ENCODE data around the gene CHRM5. TPM values are rescaled to one million over a fixed set of nuclear protein-coding genes. Genes with fewer than 3 reads are reported as not detected.

Gene CHRM5
- total RNA-seq (2014; rRNA removed; shearing (Covaris generic)): 0.43 TPM in 1 of 2 replicates, not detected in the other
- 0.05 TPM in 1 of 2 replicates, not detected in the other for polyA plus RNA-seq (2016; fragmentation: Nextera tagmentation; extraction: Ambion mirVana)

GRCh38 chr15:33968224-33968623, at the start of gene CHRM5:
Gene CHRM5 (plus strand): TSS chr15:33968497. CDS start chr15:34062718, 94,221 bp downstream.
- Histone ChIP-seq H3K4me3 (no peak within 1 kb of the TSS), H3K36me3 (ENCODE audit: low read depth) (no peaks in the 10 kb centered on the region), H4K20me1 (ENCODE audit: insufficient read depth) (no peaks in the 10 kb centered on the region), H3K9ac (no peak within 1 kb of the TSS), H3K27ac (no peak within 1 kb of the TSS), H3F3A (ENCODE audit: insufficient read depth) (peaks cover 6% of the 10 kb centered on the region; the same call in 1 of the 2 replicates), H3K4me1 (ENCODE audit: insufficient read depth) (peaks cover 10% of the 10 kb centered on the region), H3K4me2 (ENCODE audit: unreplicated experiment) (no peak within 1 kb of the TSS), H3K27me3 (replicated peaks; ENCODE audit: insufficient read depth) (no peaks in the 10 kb centered on the region), H3K79me2 (ENCODE audit: insufficient read depth) (no peaks in the 10 kb centered on the region), H3K9me2 (ENCODE audit: insufficient read depth) (no peaks in the 10 kb centered on the region), H2AFZ (no peak within 1 kb of the TSS), H3K9me3 (ENCODE audit: low read depth) (no peaks in the 10 kb centered on the region)
- DNase-seq: no peak
- TF ChIP-seq EZH2 (IDR thresholded peaks at IDR 0.05; ENCODE audit: insufficient read depth, poor library complexity, severe bottlenecking) (no peak), EZH2phosphoT487 (IDR thresholded peaks at IDR 0.05; ENCODE audit: insufficient read depth, low read depth) (no peak)
- WGBS, 2 experiments (ENCODE audit: low coverage in 1 of 2, low lambda C conversion rate in 2 of 2, missing lambda C conversion rate in 2 of 2): 80 to 88% methylated on average over 6 of the region's 6 CpGs
- in situ Hi-C loops (cut with MboI): loop anchor here (25.0 kb wide), 2 partner anchors 206 to 731 kb away; no protein-coding TSS in a partner anchor

- H3K79me2 ChIP-seq (ENCODE audit: insufficient read depth): no peaks in the 10 kb centered on the region
- in situ Hi-C loops (cut with MboI): no loop called here
- 84 to 90% methylated on average over 1 of the region's 1 CpG for WGBS, 2 experiments (ENCODE audit: low coverage in 1 of 2, low lambda C conversion rate in 2 of 2, missing lambda C conversion rate in 2 of 2)
- no peak overlapping the region for H3K4me2 ChIP-seq (ENCODE audit: unreplicated experiment)
- no peak overlapping the region for H3K9ac ChIP-seq
- no peaks in the 10 kb centered on the region for H3K36me3 ChIP-seq (ENCODE audit: low read depth)
- no peaks in the 10 kb centered on the region for H3F3A ChIP-seq (ENCODE audit: insufficient read depth)
- no peak overlapping the region for H2AFZ ChIP-seq
- no peaks in the 10 kb centered on the region for H3K4me1 ChIP-seq (ENCODE audit: insufficient read depth)
- no peaks in the 10 kb centered on the region for H4K20me1 ChIP-seq (ENCODE audit: insufficient read depth)
- no peak for DNase-seq
- no peaks in the 10 kb centered on the region for H3K27me3 ChIP-seq (replicated peaks; ENCODE audit: insufficient read depth)
- H3K4me3 ChIP-seq: no peak overlapping the region
- TF ChIP-seq EZH2phosphoT487 (IDR thresholded peaks at IDR 0.05; ENCODE audit: insufficient read depth, low read depth) (no peak), EZH2 (IDR thresholded peaks at IDR 0.05; ENCODE audit: insufficient read depth, poor library complexity, severe bottlenecking) (no peak)
- no peak overlapping the region for H3K27ac ChIP-seq
- no peaks in the 10 kb centered on the region for H3K9me2 ChIP-seq (ENCODE audit: insufficient read depth)
- no peaks in the 10 kb centered on the region for H3K9me3 ChIP-seq (ENCODE audit: low read depth)
These were observed 44.9 kb upstream of the CHRM5 start for GRCh38 chr15:33923446-33923845.

- Histone ChIP-seq H3K36me3 (ENCODE audit: low read depth) (no peaks in the 10 kb centered on the region), H3K27ac (no peak overlapping the region), H4K20me1 (ENCODE audit: insufficient read depth) (no peaks in the 10 kb centered on the region), H3K4me2 (ENCODE audit: unreplicated experiment) (no peak overlapping the region), H3K9ac (no peak overlapping the region), H3K9me3 (ENCODE audit: low read depth) (no peaks in the 10 kb centered on the region), H2AFZ (no peak overlapping the region), H3K4me3 (no peak overlapping the region), H3K4me1 (ENCODE audit: insufficient read depth) (no peaks in the 10 kb centered on the region), H3K27me3 (replicated peaks; ENCODE audit: insufficient read depth) (no peaks in the 10 kb centered on the region), H3F3A (ENCODE audit: insufficient read depth) (no peaks in the 10 kb centered on the region), H3K9me2 (ENCODE audit: insufficient read depth) (no peaks in the 10 kb centered on the region), H3K79me2 (ENCODE audit: insufficient read depth) (no peaks in the 10 kb centered on the region)
- WGBS, 2 experiments (ENCODE audit: low coverage in 1 of 2, low lambda C conversion rate in 2 of 2, missing lambda C conversion rate in 2 of 2): 75 to 83% methylated on average over 4 of the region's 4 CpGs
- DNase-seq: no peak
- in situ Hi-C loops (cut with MboI): no loop called here
- no peak for TF ChIP-seq EZH2 (IDR thresholded peaks at IDR 0.05; ENCODE audit: insufficient read depth, poor library complexity, severe bottlenecking)
- no peak for TF ChIP-seq EZH2phosphoT487 (IDR thresholded peaks at IDR 0.05; ENCODE audit: insufficient read depth, low read depth)
These were observed 42.0 kb upstream of the CHRM5 start for GRCh38 chr15:33926260-33926659.

GRCh38 chr15:33932734-33933133, 35.6 kb upstream of the CHRM5 start:
- no peak overlapping the region for H2AFZ ChIP-seq
- TF ChIP-seq EZH2 (IDR thresholded peaks at IDR 0.05; ENCODE audit: insufficient read depth, poor library complexity, severe bottlenecking) (no peak), EZH2phosphoT487 (IDR thresholded peaks at IDR 0.05; ENCODE audit: insufficient read depth, low read depth) (no peak)
- no peak for DNase-seq
- H3K36me3 ChIP-seq (ENCODE audit: low read depth): no peaks in the 10 kb centered on the region
- WGBS, 2 experiments (ENCODE audit: low coverage in 1 of 2, low lambda C conversion rate in 2 of 2, missing lambda C conversion rate in 2 of 2): 94 to 100% methylated on average over 2 of the region's 2 CpGs
- no peaks in the 10 kb centered on the region; the same call in 1 of the 2 replicates for H3K79me2 ChIP-seq (ENCODE audit: insufficient read depth)
- no peaks in the 10 kb centered on the region; the same call in 1 of the 2 replicates for H3F3A ChIP-seq (ENCODE audit: insufficient read depth)
- H3K9me3 ChIP-seq (ENCODE audit: low read depth): no peaks in the 10 kb centered on the region
- H3K4me2 ChIP-seq (ENCODE audit: unreplicated experiment): no peak overlapping the region
- H3K9ac ChIP-seq: no peak overlapping the region
- no peak overlapping the region for H3K27ac ChIP-seq
- no peaks in the 10 kb centered on the region for H3K9me2 ChIP-seq (ENCODE audit: insufficient read depth)
- H3K27me3 ChIP-seq (replicated peaks; ENCODE audit: insufficient read depth): no peaks in the 10 kb centered on the region
- no peaks in the 10 kb centered on the region for H4K20me1 ChIP-seq (ENCODE audit: insufficient read depth)
- in situ Hi-C loops (cut with MboI): no loop called here
- peaks cover 9% of the 10 kb centered on the region for H3K4me1 ChIP-seq (ENCODE audit: insufficient read depth)
- no peak overlapping the region for H3K4me3 ChIP-seq
